ENCODE data around the gene SP2. TPM values are rescaled to one million over a fixed set of nuclear protein-coding genes. Genes with fewer than 3 reads are reported as not detected.

SP2 gene
- total and polyA plus RNA-seq, 4 donors = 1.6 to 25.9 (median 14.4) TPM

- no peak overlapping the region for H3K4me3 ChIP-seq (ENCODE audit: low read depth, low read length)
- peaks cover 2% of the 10 kb centered on the region for H3K27me3 ChIP-seq (ENCODE audit: control insufficient read depth, insufficient read depth, low read length)
- no peak overlapping the region for H3K27ac ChIP-seq (ENCODE audit: low read depth, low read length)
- no peaks in the 10 kb centered on the region for H3K9me3 ChIP-seq (ENCODE audit: control insufficient read depth, insufficient read depth, low read length)
- 52% methylated on average over 3 of the region's 6 CpGs for WGBS (ENCODE audit: insufficient coverage)
- no peaks in the 10 kb centered on the region for H3K36me3 ChIP-seq (ENCODE audit: control insufficient read depth, insufficient read depth, low read length)
- DNase-seq (ENCODE audit: low read depth in 4 of 6, low spot score in 6 of 6) = no peak
- H3K4me1 ChIP-seq (ENCODE audit: control insufficient read depth, insufficient read depth, low read length) = peaks cover 14% of the 10 kb centered on the region
Measured at GRCh38 chr17:47888293-47888692, 7.7 kb upstream of the SP2 start.

GRCh38 chr17:47889734-47890529 lies 6.1 kb upstream of the SP2 start:
- Histone ChIP-seq H3K27ac (ENCODE audit: low read depth, low read length) (no peak overlapping the region), H3K9me3 (ENCODE audit: control insufficient read depth, insufficient read depth, low read length) (no peaks in the 10 kb centered on the region), H3K4me3 (ENCODE audit: low read depth, low read length) (no peak overlapping the region), H3K27me3 (ENCODE audit: control insufficient read depth, insufficient read depth, low read length) (no peaks in the 10 kb centered on the region), H3K4me1 (ENCODE audit: control insufficient read depth, insufficient read depth, low read length) (peaks cover 6% of the 10 kb centered on the region), H3K36me3 (ENCODE audit: control insufficient read depth, insufficient read depth, low read length) (no peaks in the 10 kb centered on the region)
- DNase-seq (ENCODE audit: low read depth in 4 of 6, low spot score in 6 of 6) = peak; percentile 28 to 92 (median 65)
- WGBS (ENCODE audit: insufficient coverage) = 59% methylated on average over 10 of the region's 11 CpGs

- no peaks in the 10 kb centered on the region for H3K9me3 ChIP-seq (ENCODE audit: control insufficient read depth, insufficient read depth, low read length)
- H3K4me1 ChIP-seq (ENCODE audit: control insufficient read depth, insufficient read depth, low read length) = peaks cover 3% of the 10 kb centered on the region
- no peak overlapping the region for H3K27ac ChIP-seq (ENCODE audit: low read depth, low read length)
- H3K36me3 ChIP-seq (ENCODE audit: control insufficient read depth, insufficient read depth, low read length) = no peaks in the 10 kb centered on the region
- no peaks in the 10 kb centered on the region for H3K27me3 ChIP-seq (ENCODE audit: control insufficient read depth, insufficient read depth, low read length)
- WGBS (ENCODE audit: insufficient coverage) = 88% methylated on average over 1 of the region's 4 CpGs
- no peak overlapping the region for H3K4me3 ChIP-seq (ENCODE audit: low read depth, low read length)
- DNase-seq (ENCODE audit: low read depth in 4 of 6, low spot score in 6 of 6) = no peak
Measured at GRCh38 chr17:47891545-47892088, 4.4 kb upstream of the SP2 start.

GRCh38 chr17:47894498-47895346 lies 1.3 kb upstream of the SP2 start:
- Histone ChIP-seq H3K4me3 (ENCODE audit: low read depth, low read length) (peak overlapping the region; percentile 75), H3K9me3 (ENCODE audit: control insufficient read depth, insufficient read depth, low read length) (no peaks in the 10 kb centered on the region), H3K36me3 (ENCODE audit: control insufficient read depth, insufficient read depth, low read length) (peaks cover 2% of the 10 kb centered on the region), H3K27ac (ENCODE audit: low read depth, low read length) (peak overlapping the region; percentile 74), H3K4me1 (ENCODE audit: control insufficient read depth, insufficient read depth, low read length) (peaks cover 5% of the 10 kb centered on the region), H3K27me3 (ENCODE audit: control insufficient read depth, insufficient read depth, low read length) (no peaks in the 10 kb centered on the region)
- WGBS (ENCODE audit: insufficient coverage) = 24% methylated on average over 6 of the region's 11 CpGs
- no peak for DNase-seq (ENCODE audit: low read depth in 4 of 6, low spot score in 6 of 6)

- peak overlapping the region; percentile 75 for H3K4me3 ChIP-seq (ENCODE audit: low read depth, low read length)
- 0% methylated on average over 21 of the region's 25 CpGs for WGBS (ENCODE audit: insufficient coverage)
Measured at GRCh38 chr17:47895347-47895855, 635 bp upstream of the SP2 start.

GRCh38 chr17:47896672-47897490 lies 845 bp downstream of the SP2 start:
- peak overlapping the region; percentile 96 for H3K27ac ChIP-seq (ENCODE audit: low read depth, low read length)
- WGBS (ENCODE audit: insufficient coverage) = 5% methylated on average over 18 of the region's 22 CpGs
- DNase-seq (ENCODE audit: low read depth in 4 of 6, low spot score in 6 of 6) = peak in 1 of 6 donors; percentile 47
- H3K4me3 ChIP-seq (ENCODE audit: low read depth, low read length) = peak overlapping the region; percentile 84
- peaks cover 4% of the 10 kb centered on the region for H3K4me1 ChIP-seq (ENCODE audit: control insufficient read depth, insufficient read depth, low read length)
- H3K27me3 ChIP-seq (ENCODE audit: control insufficient read depth, insufficient read depth, low read length) = no peaks in the 10 kb centered on the region
- peaks cover 7% of the 10 kb centered on the region for H3K36me3 ChIP-seq (ENCODE audit: control insufficient read depth, insufficient read depth, low read length)
- H3K9me3 ChIP-seq (ENCODE audit: control insufficient read depth, insufficient read depth, low read length) = no peaks in the 10 kb centered on the region

More at GRCh38 chr17:47895347-47895855, 635 bp upstream of the SP2 start:
- Histone ChIP-seq H3K36me3 (ENCODE audit: control insufficient read depth, insufficient read depth, low read length) (peaks cover 4% of the 10 kb centered on the region), H3K4me1 (ENCODE audit: control insufficient read depth, insufficient read depth, low read length) (peaks cover 4% of the 10 kb centered on the region), H3K27ac (ENCODE audit: low read depth, low read length) (peak overlapping the region; percentile 74), H3K9me3 (ENCODE audit: control insufficient read depth, insufficient read depth, low read length) (no peaks in the 10 kb centered on the region), H3K27me3 (ENCODE audit: control insufficient read depth, insufficient read depth, low read length) (no peaks in the 10 kb centered on the region)
- no peak for DNase-seq (ENCODE audit: low read depth in 4 of 6, low spot score in 6 of 6)

- H3K27me3 ChIP-seq (ENCODE audit: control insufficient read depth, insufficient read depth, low read length) = no peaks in the 10 kb centered on the region
- H3K9me3 ChIP-seq (ENCODE audit: control insufficient read depth, insufficient read depth, low read length) = no peaks in the 10 kb centered on the region
- DNase-seq (ENCODE audit: low read depth in 4 of 6, low spot score in 6 of 6) = no peak
- WGBS (ENCODE audit: insufficient coverage) = 71% methylated on average over 3 of the region's 5 CpGs
- H3K4me3 ChIP-seq (ENCODE audit: low read depth, low read length) = peak overlapping the region; percentile 84
- H3K4me1 ChIP-seq (ENCODE audit: control insufficient read depth, insufficient read depth, low read length) = peaks cover 4% of the 10 kb centered on the region
- peaks cover 7% of the 10 kb centered on the region for H3K36me3 ChIP-seq (ENCODE audit: control insufficient read depth, insufficient read depth, low read length)
- H3K27ac ChIP-seq (ENCODE audit: low read depth, low read length) = peak overlapping the region; percentile 96
Measured at GRCh38 chr17:47897561-47897960, 1.5 kb downstream of the SP2 start.

- no peak for DNase-seq (ENCODE audit: low read depth in 4 of 6, low spot score in 6 of 6)
Measured at GRCh38 chr17:47898241-47898640, 2.2 kb downstream of the SP2 start.

GRCh38 chr17:47899643-47900042 lies 3.6 kb downstream of the SP2 start:
- DNase-seq (ENCODE audit: low read depth in 4 of 6, low spot score in 6 of 6) = no peak
- Histone ChIP-seq H3K9me3 (ENCODE audit: control insufficient read depth, insufficient read depth, low read length) (no peaks in the 10 kb centered on the region), H3K4me1 (ENCODE audit: control insufficient read depth, insufficient read depth, low read length) (peaks cover 11% of the 10 kb centered on the region), H3K36me3 (ENCODE audit: control insufficient read depth, insufficient read depth, low read length) (peaks cover 7% of the 10 kb centered on the region), H3K27ac (ENCODE audit: low read depth, low read length) (peak overlapping the region; percentile 4), H3K27me3 (ENCODE audit: control insufficient read depth, insufficient read depth, low read length) (no peaks in the 10 kb centered on the region), H3K4me3 (ENCODE audit: low read depth, low read length) (no peak overlapping the region)
- WGBS (ENCODE audit: insufficient coverage) = 83% methylated on average over 5 of the region's 5 CpGs

More at GRCh38 chr17:47898241-47898640, 2.2 kb downstream of the SP2 start:
- no peak overlapping the region for H3K27ac ChIP-seq (ENCODE audit: low read depth, low read length)
- H3K4me1 ChIP-seq (ENCODE audit: control insufficient read depth, insufficient read depth, low read length) = peaks cover 4% of the 10 kb centered on the region
- H3K9me3 ChIP-seq (ENCODE audit: control insufficient read depth, insufficient read depth, low read length) = no peaks in the 10 kb centered on the region
- H3K36me3 ChIP-seq (ENCODE audit: control insufficient read depth, insufficient read depth, low read length) = peaks cover 7% of the 10 kb centered on the region
- no peak overlapping the region for H3K4me3 ChIP-seq (ENCODE audit: low read depth, low read length)
- no peaks in the 10 kb centered on the region for H3K27me3 ChIP-seq (ENCODE audit: control insufficient read depth, insufficient read depth, low read length)
